ENCODE data around the gene BEND7.

The BEND7 gene

GRCh38 chr10:13518076-13518692 lies 10.6 kb downstream of the BEND7 start:
- Histone ChIP-seq H3K9ac (ENCODE audit: low read depth, low read length) (no peak overlapping the region), H3K36me3 (ENCODE audit: control insufficient read depth, insufficient read depth, low read length) (no peaks in the 10 kb centered on the region), H3K27me3 (ENCODE audit: control insufficient read depth, insufficient read depth, low read length) (no peaks in the 10 kb centered on the region), H3K9me3 (ENCODE audit: control insufficient read depth, insufficient read depth, low read length) (no peaks in the 10 kb centered on the region), H3K27ac (ENCODE audit: low read depth, low read length) (no peak overlapping the region), H3K4me3 (ENCODE audit: low read depth, low read length) (no peak overlapping the region), H3K4me1 (ENCODE audit: control insufficient read depth, insufficient read depth, low read length) (peaks cover 3% of the 10 kb centered on the region; the same call in 1 of the 2 replicates)

- H3K4me3 ChIP-seq (ENCODE audit: low read depth, low read length) = no peak overlapping the region
- H3K9me3 ChIP-seq (ENCODE audit: control insufficient read depth, insufficient read depth, low read length) = no peaks in the 10 kb centered on the region
- H3K9ac ChIP-seq (ENCODE audit: low read depth, low read length) = no peak overlapping the region
- H3K27me3 ChIP-seq (ENCODE audit: control insufficient read depth, insufficient read depth, low read length) = no peaks in the 10 kb centered on the region
- H3K4me1 ChIP-seq (ENCODE audit: control insufficient read depth, insufficient read depth, low read length) = peaks cover 3% of the 10 kb centered on the region; the same call in 1 of the 2 replicates
- H3K36me3 ChIP-seq (ENCODE audit: control insufficient read depth, insufficient read depth, low read length) = no peaks in the 10 kb centered on the region
- no peak overlapping the region for H3K27ac ChIP-seq (ENCODE audit: low read depth, low read length)
These were observed 11.1 kb downstream of the BEND7 start for GRCh38 chr10:13517675-13518074.

- Histone ChIP-seq H3K27ac (ENCODE audit: low read depth, low read length) (no peak overlapping the region), H3K4me1 (ENCODE audit: control insufficient read depth, insufficient read depth, low read length) (peaks cover 3% of the 10 kb centered on the region; the same call in 1 of the 2 replicates), H3K36me3 (ENCODE audit: control insufficient read depth, insufficient read depth, low read length) (no peaks in the 10 kb centered on the region), H3K9me3 (ENCODE audit: control insufficient read depth, insufficient read depth, low read length) (no peaks in the 10 kb centered on the region), H3K4me3 (ENCODE audit: low read depth, low read length) (no peak overlapping the region), H3K9ac (ENCODE audit: low read depth, low read length) (no peak overlapping the region), H3K27me3 (ENCODE audit: control insufficient read depth, insufficient read depth, low read length) (no peaks in the 10 kb centered on the region)
These were observed 12.6 kb downstream of the BEND7 start for GRCh38 chr10:13516176-13516575.

GRCh38 chr10:13515467-13515866 lies 13.3 kb downstream of the BEND7 start:
- Histone ChIP-seq H3K9ac (ENCODE audit: low read depth, low read length) (no peak overlapping the region), H3K36me3 (ENCODE audit: control insufficient read depth, insufficient read depth, low read length) (no peaks in the 10 kb centered on the region), H3K4me1 (ENCODE audit: control insufficient read depth, insufficient read depth, low read length) (peaks cover 3% of the 10 kb centered on the region; the same call in 1 of the 2 replicates), H3K27me3 (ENCODE audit: control insufficient read depth, insufficient read depth, low read length) (no peaks in the 10 kb centered on the region), H3K4me3 (ENCODE audit: low read depth, low read length) (no peak overlapping the region), H3K9me3 (ENCODE audit: control insufficient read depth, insufficient read depth, low read length) (no peaks in the 10 kb centered on the region), H3K27ac (ENCODE audit: low read depth, low read length) (no peak overlapping the region)

- Histone ChIP-seq H3K27me3 (ENCODE audit: control insufficient read depth, insufficient read depth, low read length) (no peaks in the 10 kb centered on the region), H3K36me3 (ENCODE audit: control insufficient read depth, insufficient read depth, low read length) (no peaks in the 10 kb centered on the region), H3K4me3 (ENCODE audit: low read depth, low read length) (no peak overlapping the region), H3K9me3 (ENCODE audit: control insufficient read depth, insufficient read depth, low read length) (no peaks in the 10 kb centered on the region), H3K27ac (ENCODE audit: low read depth, low read length) (no peak overlapping the region), H3K4me1 (ENCODE audit: control insufficient read depth, insufficient read depth, low read length) (no peaks in the 10 kb centered on the region), H3K9ac (ENCODE audit: low read depth, low read length) (no peak overlapping the region)
These were observed 14.5 kb downstream of the BEND7 start for GRCh38 chr10:13514296-13514695.

GRCh38 chr10:13512564-13512963 lies 16.2 kb downstream of the BEND7 start:
- H3K27me3 ChIP-seq (ENCODE audit: control insufficient read depth, insufficient read depth, low read length) = no peaks in the 10 kb centered on the region
- no peak overlapping the region for H3K9ac ChIP-seq (ENCODE audit: low read depth, low read length)
- H3K27ac ChIP-seq (ENCODE audit: low read depth, low read length) = no peak overlapping the region
- no peaks in the 10 kb centered on the region for H3K36me3 ChIP-seq (ENCODE audit: control insufficient read depth, insufficient read depth, low read length)
- no peaks in the 10 kb centered on the region for H3K9me3 ChIP-seq (ENCODE audit: control insufficient read depth, insufficient read depth, low read length)
- H3K4me1 ChIP-seq (ENCODE audit: control insufficient read depth, insufficient read depth, low read length) = no peaks in the 10 kb centered on the region
- no peak overlapping the region for H3K4me3 ChIP-seq (ENCODE audit: low read depth, low read length)

- Histone ChIP-seq H3K4me1 (ENCODE audit: control insufficient read depth, insufficient read depth, low read length) (no peaks in the 10 kb centered on the region), H3K9me3 (ENCODE audit: control insufficient read depth, insufficient read depth, low read length) (no peaks in the 10 kb centered on the region), H3K9ac (ENCODE audit: low read depth, low read length) (no peak overlapping the region), H3K27me3 (ENCODE audit: control insufficient read depth, insufficient read depth, low read length) (no peaks in the 10 kb centered on the region), H3K36me3 (ENCODE audit: control insufficient read depth, insufficient read depth, low read length) (no peaks in the 10 kb centered on the region), H3K27ac (ENCODE audit: low read depth, low read length) (no peak overlapping the region), H3K4me3 (ENCODE audit: low read depth, low read length) (no peak overlapping the region)
These were observed 17.4 kb downstream of the BEND7 start for GRCh38 chr10:13511409-13511808.

GRCh38 chr10:13505052-13505680 lies 23.6 kb downstream of the BEND7 start:
- Histone ChIP-seq H3K27me3 (ENCODE audit: control insufficient read depth, insufficient read depth, low read length) (no peaks in the 10 kb centered on the region), H3K9me3 (ENCODE audit: control insufficient read depth, insufficient read depth, low read length) (no peaks in the 10 kb centered on the region), H3K4me3 (ENCODE audit: low read depth, low read length) (no peak overlapping the region), H3K4me1 (ENCODE audit: control insufficient read depth, insufficient read depth, low read length) (no peaks in the 10 kb centered on the region), H3K36me3 (ENCODE audit: control insufficient read depth, insufficient read depth, low read length) (no peaks in the 10 kb centered on the region), H3K27ac (ENCODE audit: low read depth, low read length) (no peak overlapping the region), H3K9ac (ENCODE audit: low read depth, low read length) (no peak overlapping the region)

- H3K27me3 ChIP-seq (ENCODE audit: control insufficient read depth, insufficient read depth, low read length) = no peaks in the 10 kb centered on the region
- no peak overlapping the region for H3K9ac ChIP-seq (ENCODE audit: low read depth, low read length)
- H3K4me3 ChIP-seq (ENCODE audit: low read depth, low read length) = no peak overlapping the region
- no peaks in the 10 kb centered on the region for H3K4me1 ChIP-seq (ENCODE audit: control insufficient read depth, insufficient read depth, low read length)
- no peaks in the 10 kb centered on the region for H3K36me3 ChIP-seq (ENCODE audit: control insufficient read depth, insufficient read depth, low read length)
- H3K27ac ChIP-seq (ENCODE audit: low read depth, low read length) = no peak overlapping the region
- no peaks in the 10 kb centered on the region for H3K9me3 ChIP-seq (ENCODE audit: control insufficient read depth, insufficient read depth, low read length)
These were observed 24.9 kb downstream of the BEND7 start for GRCh38 chr10:13503745-13504463.

GRCh38 chr10:13502380-13502779 lies 26.4 kb downstream of the BEND7 start:
- H3K27ac ChIP-seq (ENCODE audit: low read depth, low read length) = no peak overlapping the region
- H3K27me3 ChIP-seq (ENCODE audit: control insufficient read depth, insufficient read depth, low read length) = no peaks in the 10 kb centered on the region
- H3K9ac ChIP-seq (ENCODE audit: low read depth, low read length) = no peak overlapping the region
- no peaks in the 10 kb centered on the region for H3K9me3 ChIP-seq (ENCODE audit: control insufficient read depth, insufficient read depth, low read length)
- H3K4me1 ChIP-seq (ENCODE audit: control insufficient read depth, insufficient read depth, low read length) = no peaks in the 10 kb centered on the region
- H3K4me3 ChIP-seq (ENCODE audit: low read depth, low read length) = no peak overlapping the region
- H3K36me3 ChIP-seq (ENCODE audit: control insufficient read depth, insufficient read depth, low read length) = no peaks in the 10 kb centered on the region

- H3K27me3 ChIP-seq (ENCODE audit: control insufficient read depth, insufficient read depth, low read length) = no peaks in the 10 kb centered on the region
- no peak overlapping the region for H3K4me3 ChIP-seq (ENCODE audit: low read depth, low read length)
- H3K36me3 ChIP-seq (ENCODE audit: control insufficient read depth, insufficient read depth, low read length) = no peaks in the 10 kb centered on the region
- no peak overlapping the region for H3K27ac ChIP-seq (ENCODE audit: low read depth, low read length)
- H3K4me1 ChIP-seq (ENCODE audit: control insufficient read depth, insufficient read depth, low read length) = no peaks in the 10 kb centered on the region
- H3K9me3 ChIP-seq (ENCODE audit: control insufficient read depth, insufficient read depth, low read length) = no peaks in the 10 kb centered on the region
- no peak overlapping the region for H3K9ac ChIP-seq (ENCODE audit: low read depth, low read length)
These were observed 28.6 kb downstream of the BEND7 start for GRCh38 chr10:13500201-13500600.

Measured in HUES48 (cell line).